ENCODE data around the gene TRAPPC6A. TPM values are rescaled to one million over a fixed set of nuclear protein-coding genes. Genes with fewer than 3 reads are reported as not detected.

The TRAPPC6A gene
- total and polyA plus RNA-seq, 2 experiments from 2014 or later, result 29.4 to 74.7 TPM

DNA sequence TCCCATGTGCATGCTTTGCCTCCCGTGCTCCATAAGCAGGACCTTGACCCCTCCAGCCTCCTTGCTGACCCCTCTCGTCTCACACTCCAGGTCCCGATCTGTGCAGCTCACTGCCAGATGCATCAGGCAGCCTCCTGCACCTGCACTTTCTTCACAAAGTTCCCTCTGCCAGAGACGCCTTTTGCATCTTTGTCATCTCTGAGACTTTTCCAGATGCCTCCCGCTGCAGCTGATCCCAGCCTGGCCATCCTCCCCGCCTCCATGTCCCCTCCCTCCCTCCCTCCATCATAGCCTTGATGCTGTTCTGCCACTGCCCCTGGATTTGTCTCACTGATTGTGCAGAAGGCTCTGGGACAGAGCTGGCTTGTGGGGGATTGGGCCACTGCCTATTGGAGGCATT is 55.2 kb downstream of the TRAPPC6A start (continued):
- TF ChIP-seq, protein P1, sequence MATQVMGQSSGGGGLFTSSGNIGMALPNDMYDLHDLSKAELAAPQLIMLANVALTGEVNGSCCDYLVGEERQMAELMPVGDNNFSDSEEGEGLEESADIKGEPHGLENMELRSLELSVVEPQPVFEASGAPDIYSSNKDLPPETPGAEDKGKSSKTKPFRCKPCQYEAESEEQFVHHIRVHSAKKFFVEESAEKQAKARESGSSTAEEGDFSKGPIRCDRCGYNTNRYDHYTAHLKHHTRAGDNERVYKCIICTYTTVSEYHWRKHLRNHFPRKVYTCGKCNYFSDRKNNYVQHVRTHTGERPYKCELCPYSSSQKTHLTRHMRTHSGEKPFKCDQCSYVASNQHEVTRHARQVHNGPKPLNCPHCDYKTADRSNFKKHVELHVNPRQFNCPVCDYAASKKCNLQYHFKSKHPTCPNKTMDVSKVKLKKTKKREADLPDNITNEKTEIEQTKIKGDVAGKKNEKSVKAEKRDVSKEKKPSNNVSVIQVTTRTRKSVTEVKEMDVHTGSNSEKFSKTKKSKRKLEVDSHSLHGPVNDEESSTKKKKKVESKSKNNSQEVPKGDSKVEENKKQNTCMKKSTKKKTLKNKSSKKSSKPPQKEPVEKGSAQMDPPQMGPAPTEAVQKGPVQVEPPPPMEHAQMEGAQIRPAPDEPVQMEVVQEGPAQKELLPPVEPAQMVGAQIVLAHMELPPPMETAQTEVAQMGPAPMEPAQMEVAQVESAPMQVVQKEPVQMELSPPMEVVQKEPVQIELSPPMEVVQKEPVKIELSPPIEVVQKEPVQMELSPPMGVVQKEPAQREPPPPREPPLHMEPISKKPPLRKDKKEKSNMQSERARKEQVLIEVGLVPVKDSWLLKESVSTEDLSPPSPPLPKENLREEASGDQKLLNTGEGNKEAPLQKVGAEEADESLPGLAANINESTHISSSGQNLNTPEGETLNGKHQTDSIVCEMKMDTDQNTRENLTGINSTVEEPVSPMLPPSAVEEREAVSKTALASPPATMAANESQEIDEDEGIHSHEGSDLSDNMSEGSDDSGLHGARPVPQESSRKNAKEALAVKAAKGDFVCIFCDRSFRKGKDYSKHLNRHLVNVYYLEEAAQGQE (IDR thresholded peaks at IDR 0.05; ENCODE audit: unreplicated experiment), result no peak
- no peak for TF ChIP-seq CREB1 (CRISPR knock-in tag; IDR thresholded peaks at IDR 0.05; ENCODE audit: low read depth)
- no peak for TF ChIP-seq ZNF331 (CRISPR knock-in tag; IDR thresholded peaks at IDR 0.05; ENCODE audit: low read depth)
- no peak for TF ChIP-seq JUNB (IDR thresholded peaks at IDR 0.05; ENCODE audit: unreplicated experiment)
- TF ChIP-seq NANOG (IDR thresholded peaks at IDR 0.05; ENCODE audit: borderline replicate concordance), result no peak
- TF ChIP-seq, protein P2, sequence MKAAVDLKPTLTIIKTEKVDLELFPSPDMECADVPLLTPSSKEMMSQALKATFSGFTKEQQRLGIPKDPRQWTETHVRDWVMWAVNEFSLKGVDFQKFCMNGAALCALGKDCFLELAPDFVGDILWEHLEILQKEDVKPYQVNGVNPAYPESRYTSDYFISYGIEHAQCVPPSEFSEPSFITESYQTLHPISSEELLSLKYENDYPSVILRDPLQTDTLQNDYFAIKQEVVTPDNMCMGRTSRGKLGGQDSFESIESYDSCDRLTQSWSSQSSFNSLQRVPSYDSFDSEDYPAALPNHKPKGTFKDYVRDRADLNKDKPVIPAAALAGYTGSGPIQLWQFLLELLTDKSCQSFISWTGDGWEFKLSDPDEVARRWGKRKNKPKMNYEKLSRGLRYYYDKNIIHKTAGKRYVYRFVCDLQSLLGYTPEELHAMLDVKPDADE (IDR thresholded peaks at IDR 0.05), result no peak

DNA sequence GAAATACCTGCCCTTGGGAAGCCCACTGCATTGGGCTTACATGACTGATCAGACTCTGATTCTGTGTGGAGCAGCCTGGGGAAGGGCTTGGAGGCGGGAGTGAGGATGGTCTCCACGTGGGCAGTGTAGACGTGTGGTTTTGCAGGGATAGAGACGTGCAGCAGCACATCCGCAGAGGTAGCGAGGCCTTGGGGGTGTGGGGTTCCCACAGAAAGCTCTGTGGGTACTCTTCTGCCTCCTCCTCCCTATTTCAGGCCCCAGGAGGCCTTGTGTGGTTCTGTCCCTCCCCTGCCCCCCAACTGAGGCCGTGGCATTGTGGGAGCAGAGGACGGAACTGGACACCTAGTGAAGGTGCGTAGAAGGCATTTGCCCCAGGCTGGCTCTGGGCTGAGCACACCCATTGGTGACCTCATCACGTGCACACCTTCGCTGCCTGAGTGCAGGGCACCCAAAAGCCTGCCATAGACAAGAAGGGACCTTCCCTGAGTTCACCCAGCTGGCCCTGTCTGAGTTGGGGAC is 56.2 kb downstream of the TRAPPC6A start:
- ATAC-seq (no peak), DNase-seq (ENCODE audit: low spot score) (no peak)
- Histone ChIP-seq H3K9me2 (ENCODE audit: insufficient read depth) (no peaks in the 10 kb centered on the region), H3K79me2 (replicated peaks; ENCODE audit: insufficient read depth) (peaks cover 56% of the 10 kb centered on the region), H3K4me1 (ENCODE audit: insufficient read depth) (no peaks in the 10 kb centered on the region), H3K27me3 (ENCODE audit: insufficient read depth) (no peaks in the 10 kb centered on the region), H2AFZ (no peak overlapping the region), H3K27ac (ENCODE audit: low read depth) (no peak overlapping the region), H3K36me3 (ENCODE audit: insufficient read depth) (no peaks in the 10 kb centered on the region), H3K4me2 (no peak overlapping the region), H4K20me1 (replicated peaks; ENCODE audit: insufficient read depth) (peaks cover 46% of the 10 kb centered on the region), H3F3A (replicated peaks; ENCODE audit: low read depth) (0 out of 2 replicates have a peak, but pooled peaks cover 2% of the 10 kb centered on the region), H3K4me3 (no peak overlapping the region)
- Mint-ChIP-seq H3K36me3 (ENCODE audit: low read depth) (no peaks in the 10 kb centered on the region), H3K4me3 (no peak overlapping the region), H3K27ac (no peak overlapping the region), H3K4me1 (peaks cover 12% of the 10 kb centered on the region; the same call in 2 of the 3 replicates), H3K9me3 (no peaks in the 10 kb centered on the region), H3K27me3 (ENCODE audit: insufficient read depth, low read depth, poor library complexity) (peaks cover 14% of the 10 kb centered on the region)
- no peak for TF ChIP-seq EZH2phosphoT487 (IDR thresholded peaks at IDR 0.05; ENCODE audit: unreplicated experiment)
- TF ChIP-seq JUNB (IDR thresholded peaks at IDR 0.05; ENCODE audit: unreplicated experiment), result no peak
- TF ChIP-seq STAT1 (IDR thresholded peaks at IDR 0.05; ENCODE audit: unreplicated experiment), result no peak
- TF ChIP-seq NANOG (IDR thresholded peaks at IDR 0.05; ENCODE audit: borderline replicate concordance), result no peak
- TF ChIP-seq, protein P3, sequence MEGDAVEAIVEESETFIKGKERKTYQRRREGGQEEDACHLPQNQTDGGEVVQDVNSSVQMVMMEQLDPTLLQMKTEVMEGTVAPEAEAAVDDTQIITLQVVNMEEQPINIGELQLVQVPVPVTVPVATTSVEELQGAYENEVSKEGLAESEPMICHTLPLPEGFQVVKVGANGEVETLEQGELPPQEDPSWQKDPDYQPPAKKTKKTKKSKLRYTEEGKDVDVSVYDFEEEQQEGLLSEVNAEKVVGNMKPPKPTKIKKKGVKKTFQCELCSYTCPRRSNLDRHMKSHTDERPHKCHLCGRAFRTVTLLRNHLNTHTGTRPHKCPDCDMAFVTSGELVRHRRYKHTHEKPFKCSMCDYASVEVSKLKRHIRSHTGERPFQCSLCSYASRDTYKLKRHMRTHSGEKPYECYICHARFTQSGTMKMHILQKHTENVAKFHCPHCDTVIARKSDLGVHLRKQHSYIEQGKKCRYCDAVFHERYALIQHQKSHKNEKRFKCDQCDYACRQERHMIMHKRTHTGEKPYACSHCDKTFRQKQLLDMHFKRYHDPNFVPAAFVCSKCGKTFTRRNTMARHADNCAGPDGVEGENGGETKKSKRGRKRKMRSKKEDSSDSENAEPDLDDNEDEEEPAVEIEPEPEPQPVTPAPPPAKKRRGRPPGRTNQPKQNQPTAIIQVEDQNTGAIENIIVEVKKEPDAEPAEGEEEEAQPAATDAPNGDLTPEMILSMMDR (conservative IDR thresholded peaks at IDR 0.05; ENCODE audit: low read depth in 2 of 2), result no peak
- TF ChIP-seq ZNF114 (CRISPR knock-in tag; IDR thresholded peaks at IDR 0.05), result no peak
- TF ChIP-seq, protein P2 (IDR thresholded peaks at IDR 0.05), result no peak
- no peak for TF ChIP-seq CREB1 (CRISPR knock-in tag; IDR thresholded peaks at IDR 0.05; ENCODE audit: low read depth)
- TF ChIP-seq ZNF331 (CRISPR knock-in tag; IDR thresholded peaks at IDR 0.05; ENCODE audit: low read depth), result no peak
- no peak for TF ChIP-seq POLR2AphosphoS5 (IDR thresholded peaks at IDR 0.05; ENCODE audit: low read depth)
